Measurements from ENCODE around the gene CCR2.

CCR2 gene

GRCh38 chr3:46408853-46409252, 54.9 kb downstream of the CCR2 start:
- TF ChIP-seq CTCF (IDR thresholded peaks at IDR 0.05; ENCODE audit: unreplicated experiment in 3 of 3): no peak
- H3K4me3 Mint-ChIP-seq: no peak overlapping the region
- H3K27ac Mint-ChIP-seq: no peak overlapping the region
- peaks cover 30% of the 10 kb centered on the region for H3K4me1 Mint-ChIP-seq
- H3K9me3 Mint-ChIP-seq: no peaks in the 10 kb centered on the region
- H3K27me3 Mint-ChIP-seq (ENCODE audit: low read depth): peaks cover 57% of the 10 kb centered on the region
- no peaks in the 10 kb centered on the region for H3K36me3 Mint-ChIP-seq (ENCODE audit: low read depth)

- Mint-ChIP-seq H3K27me3 (ENCODE audit: low read depth) (peaks cover 47% of the 10 kb centered on the region), H3K4me1 (peaks cover 28% of the 10 kb centered on the region), H3K9me3 (no peaks in the 10 kb centered on the region), H3K36me3 (ENCODE audit: low read depth) (no peaks in the 10 kb centered on the region), H3K4me3 (no peak overlapping the region), H3K27ac (no peak overlapping the region)
- no peak for TF ChIP-seq CTCF (IDR thresholded peaks at IDR 0.05; ENCODE audit: unreplicated experiment in 3 of 3)
Measured at GRCh38 chr3:46409739-46410489, 56.0 kb downstream of the CCR2 start.
